Kidney (tissue), 14 donors: Measurements from ENCODE around the gene YAE1. TPM values are rescaled to one million over a fixed set of nuclear protein-coding genes. Genes with fewer than 3 reads are reported as not detected.

Experiments
- DNase-seq, 5 donors: peaks; one replicate each; pipeline ENCODE4 v3.0.0-alpha.2; 2013 to 2020
- FAIRE-seq: peaks from 2 replicates; lab custom pipeline; 2012; peaks lifted over from hg19 to GRCh38; lab: Jason Lieb, UNC
- H3K27ac ChIP-seq, 2 donors: one replicate each; pipeline ENCODE4 v1.7.0; 2013; ENCODE audit warnings: low read depth in 2 of 2, low read length in 2 of 2, inconsistent platforms in 1 of 2
- H3K27me3 ChIP-seq: one replicate; pipeline ENCODE4 v1.7.1; 2013; ENCODE audit warnings: low read length, inconsistent platforms; ENCODE audit not compliant: control insufficient read depth, insufficient read depth
- H3K36me3 ChIP-seq, 3 donors: one replicate each; pipeline versions ENCODE4 v1.7.0 to v1.7.1; 2013; ENCODE audit warnings: low read length in 3 of 3, control low read depth in 1 of 3, inconsistent platforms in 1 of 3; ENCODE audit not compliant: insufficient read depth in 3 of 3, control insufficient read depth in 2 of 3
- H3K4me1 ChIP-seq, 3 donors: one replicate each; pipeline versions ENCODE4 v1.7.0 to v1.7.1; 2013; ENCODE audit warnings: low read length in 3 of 3, inconsistent platforms in 1 of 3, low read depth in 1 of 3; ENCODE audit not compliant: control insufficient read depth in 2 of 3, insufficient read depth in 2 of 3
- H3K4me3 ChIP-seq, 3 donors: one replicate each; pipeline versions ENCODE4 v1.7.0 to v1.8.1; 2013; ENCODE audit warnings: low read length in 3 of 3, control low read depth in 1 of 3, inconsistent platforms in 1 of 3
- H3K9ac ChIP-seq, 3 donors: one replicate each; pipeline versions ENCODE4 v1.7.0 to v1.7.1; 2013; ENCODE audit warnings: low read length in 3 of 3, control low read depth in 1 of 3, inconsistent platforms in 1 of 3
- H3K9me3 ChIP-seq, 3 donors: one replicate each; pipeline versions ENCODE4 v1.7.0 to v1.7.1; 2013; ENCODE audit warnings: low read length in 3 of 3, control low read depth in 1 of 3, inconsistent platforms in 1 of 3; ENCODE audit not compliant: control insufficient read depth in 2 of 3, insufficient read depth in 1 of 3
- intact Hi-C: fragments of 100-400 bp; cut with DNase I; formaldehyde crosslinking; loops from one replicate; pipeline ENCODE4 v1.11.1; 2022
- polyA plus RNA-seq: library from polyadenylated mRNA; stranded (reverse); fragments of 350-450 nt; fragmentation: Illumina TruSeq; extraction: RNeasy Lipid Tissue Mini Kit (QIAGEN cat#74804); gene quantifications from one replicate; pipeline ENCODE4 v1.2.3, GENCODE V29; 2014; ENCODE audit warnings: low read depth, low replicate concordance; ENCODE audit not compliant: insufficient read depth
- total RNA-seq: library from RNA; stranded (reverse); fragmentation: NEBNext Ultra II Directional; extraction: Animal tissue kit (Norgen Biotek cat#: 25700); gene quantifications from one replicate; pipeline ENCODE4 v1.2.1, GENCODE V29; 2021
- TF ChIP-seq, protein P1 (sequence below): IDR thresholded peaks from 3 replicates; pipeline ENCODE4 v1.5.1; 2012; ENCODE audit warnings: mild to moderate bottlenecking, moderate library complexity, borderline replicate concordance; ENCODE audit not compliant: insufficient read depth; ENCODE audit errors: extremely low read depth
- donor health status: control.
- donor health status: control.
- donor health status: control.
- donor health status: control.
- donor health status: control.
- donor health status: DM: yes; HTN: yes; CAD: no.
- donor health status: Normal renal cell carcinoma (clear cell type).

YAE1 gene
- total and polyA plus RNA-seq, 2 donors from 2014 or later, result 19.7 to 25.0 TPM

DNA sequence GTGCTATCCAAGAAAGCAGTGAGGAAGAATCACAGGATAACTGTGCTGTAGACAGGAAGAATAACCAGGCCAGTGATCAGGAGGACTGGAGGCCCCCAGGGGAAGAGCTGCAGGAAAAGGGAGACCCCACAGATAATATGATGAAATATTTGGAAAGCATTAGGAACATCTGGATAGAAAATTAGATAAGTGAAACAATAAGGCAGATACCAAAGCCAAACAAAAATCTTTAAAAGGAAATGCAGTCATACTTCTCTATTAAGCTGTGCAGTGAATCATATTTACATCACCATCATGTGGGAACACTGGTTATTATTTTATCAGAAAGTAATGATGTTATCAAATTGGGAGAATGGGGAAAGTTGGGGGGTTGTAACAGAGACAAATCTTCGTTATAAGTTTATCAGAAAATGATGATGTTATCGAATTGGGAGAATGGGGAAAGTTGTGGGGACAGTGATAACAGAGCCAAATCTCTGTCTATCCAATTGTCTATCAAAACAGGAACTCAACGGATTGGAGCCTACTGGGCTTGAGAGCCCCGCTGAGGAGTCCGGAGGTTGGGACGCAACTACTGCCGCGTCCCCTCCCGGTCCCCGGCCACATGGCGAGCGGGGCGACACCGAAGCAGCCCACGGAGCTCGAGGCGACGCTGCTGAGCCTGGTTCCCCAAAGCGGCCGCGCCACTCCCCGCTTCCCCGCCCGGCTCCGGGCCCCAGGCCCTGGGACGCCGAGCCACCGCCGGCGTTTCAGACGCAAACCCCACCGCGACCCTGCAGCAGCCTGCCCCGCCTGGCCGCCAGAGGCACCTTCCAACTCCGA is 43.1 kb downstream of the YAE1 start:
- H3K9me3 ChIP-seq, result no peaks in the 10 kb centered on the region
- peak overlapping the region in 1 of 2 donors; percentile 5 for H3K27ac ChIP-seq
- no peaks in the 10 kb centered on the region for H3K36me3 ChIP-seq
- peaks cover 0 to 7% (median 0%) of the 10 kb centered on the region in 3 donors for H3K4me1 ChIP-seq
- peak overlapping the region in 2 of 3 donors; percentile 23 to 36 for H3K4me3 ChIP-seq
- FAIRE-seq, result no peak
- intact Hi-C loops, result no loop called here
- no peak overlapping the region for H3K9ac ChIP-seq
- peak in 3 of 5 donors; percentile 34 to 60 (median 45) for DNase-seq
- no peaks in the 10 kb centered on the region for H3K27me3 ChIP-seq
- TF ChIP-seq, protein P1, sequence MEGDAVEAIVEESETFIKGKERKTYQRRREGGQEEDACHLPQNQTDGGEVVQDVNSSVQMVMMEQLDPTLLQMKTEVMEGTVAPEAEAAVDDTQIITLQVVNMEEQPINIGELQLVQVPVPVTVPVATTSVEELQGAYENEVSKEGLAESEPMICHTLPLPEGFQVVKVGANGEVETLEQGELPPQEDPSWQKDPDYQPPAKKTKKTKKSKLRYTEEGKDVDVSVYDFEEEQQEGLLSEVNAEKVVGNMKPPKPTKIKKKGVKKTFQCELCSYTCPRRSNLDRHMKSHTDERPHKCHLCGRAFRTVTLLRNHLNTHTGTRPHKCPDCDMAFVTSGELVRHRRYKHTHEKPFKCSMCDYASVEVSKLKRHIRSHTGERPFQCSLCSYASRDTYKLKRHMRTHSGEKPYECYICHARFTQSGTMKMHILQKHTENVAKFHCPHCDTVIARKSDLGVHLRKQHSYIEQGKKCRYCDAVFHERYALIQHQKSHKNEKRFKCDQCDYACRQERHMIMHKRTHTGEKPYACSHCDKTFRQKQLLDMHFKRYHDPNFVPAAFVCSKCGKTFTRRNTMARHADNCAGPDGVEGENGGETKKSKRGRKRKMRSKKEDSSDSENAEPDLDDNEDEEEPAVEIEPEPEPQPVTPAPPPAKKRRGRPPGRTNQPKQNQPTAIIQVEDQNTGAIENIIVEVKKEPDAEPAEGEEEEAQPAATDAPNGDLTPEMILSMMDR, result no peak

DNA sequence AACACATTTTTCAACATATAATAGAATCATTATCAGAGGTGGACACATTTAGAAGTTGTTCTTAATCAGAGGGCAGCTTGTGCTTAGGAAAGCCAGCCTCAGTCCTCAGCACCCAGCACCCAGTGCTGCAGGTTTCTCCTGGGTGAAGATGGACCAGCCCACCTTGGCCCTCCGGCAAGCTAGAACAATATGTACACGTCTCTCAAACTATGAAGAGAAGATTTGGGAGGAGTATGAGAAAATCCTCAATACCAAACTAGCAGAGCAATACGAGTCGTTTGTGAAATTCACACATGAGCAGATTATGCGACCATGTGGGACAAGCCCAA is 43.7 kb downstream of the YAE1 start:
- Histone ChIP-seq H3K9ac (no peak overlapping the region), H3K27me3 (no peaks in the 10 kb centered on the region), H3K9me3 (no peaks in the 10 kb centered on the region), H3K4me3 (peak overlapping the region in 2 of 3 donors; percentile 4 to 23), H3K27ac (no peak overlapping the region), H3K4me1 (peaks cover 0 to 7% (median 0%) of the 10 kb centered on the region in 3 donors), H3K36me3 (no peaks in the 10 kb centered on the region)
- DNase-seq (peak in 2 of 5 donors; percentile 13 to 46), FAIRE-seq (no peak)
- intact Hi-C loops, result no loop called here
- TF ChIP-seq, protein P1, result no peak

DNA sequence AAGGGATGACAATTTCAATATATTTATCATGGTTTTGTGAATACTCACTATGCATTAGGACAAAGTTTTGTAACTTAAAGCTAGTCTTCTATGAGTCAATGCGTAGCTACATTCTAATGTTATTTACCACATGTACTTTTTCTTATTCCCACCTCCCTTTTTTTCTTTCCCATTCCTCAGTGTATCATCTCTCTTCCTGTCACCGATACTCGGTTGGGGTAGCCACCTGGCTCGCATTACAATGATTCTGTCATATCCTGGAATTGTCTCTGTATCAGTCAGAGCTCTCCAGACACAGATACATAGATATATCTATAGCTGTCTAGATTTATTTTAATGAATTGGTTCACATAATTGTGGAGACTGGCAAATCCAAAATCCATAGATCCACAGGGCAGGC is 47.4 kb downstream of the YAE1 start:
- FAIRE-seq (no peak), DNase-seq (no peak)
- Histone ChIP-seq H3K9ac (no peak overlapping the region), H3K4me3 (no peak overlapping the region), H3K27ac (no peak overlapping the region), H3K36me3 (no peaks in the 10 kb centered on the region), H3K4me1 (peaks cover 0 to 7% (median 0%) of the 10 kb centered on the region in 3 donors), H3K27me3 (no peaks in the 10 kb centered on the region), H3K9me3 (no peaks in the 10 kb centered on the region)
- intact Hi-C loops, result no loop called here
- TF ChIP-seq, protein P1, result no peak
